Measurements from ENCODE around the gene AUTS2. TPM values are rescaled to one million over a fixed set of nuclear protein-coding genes. Genes with fewer than 3 reads are reported as not detected.

Gene AUTS2
- total and polyA plus RNA-seq, 10 of the 15 experiments (the other 5 are each of a cell fraction or from before 2014, with no cell fraction given): 6.4 to 55.6 (median 21.6) TPM

DNA sequence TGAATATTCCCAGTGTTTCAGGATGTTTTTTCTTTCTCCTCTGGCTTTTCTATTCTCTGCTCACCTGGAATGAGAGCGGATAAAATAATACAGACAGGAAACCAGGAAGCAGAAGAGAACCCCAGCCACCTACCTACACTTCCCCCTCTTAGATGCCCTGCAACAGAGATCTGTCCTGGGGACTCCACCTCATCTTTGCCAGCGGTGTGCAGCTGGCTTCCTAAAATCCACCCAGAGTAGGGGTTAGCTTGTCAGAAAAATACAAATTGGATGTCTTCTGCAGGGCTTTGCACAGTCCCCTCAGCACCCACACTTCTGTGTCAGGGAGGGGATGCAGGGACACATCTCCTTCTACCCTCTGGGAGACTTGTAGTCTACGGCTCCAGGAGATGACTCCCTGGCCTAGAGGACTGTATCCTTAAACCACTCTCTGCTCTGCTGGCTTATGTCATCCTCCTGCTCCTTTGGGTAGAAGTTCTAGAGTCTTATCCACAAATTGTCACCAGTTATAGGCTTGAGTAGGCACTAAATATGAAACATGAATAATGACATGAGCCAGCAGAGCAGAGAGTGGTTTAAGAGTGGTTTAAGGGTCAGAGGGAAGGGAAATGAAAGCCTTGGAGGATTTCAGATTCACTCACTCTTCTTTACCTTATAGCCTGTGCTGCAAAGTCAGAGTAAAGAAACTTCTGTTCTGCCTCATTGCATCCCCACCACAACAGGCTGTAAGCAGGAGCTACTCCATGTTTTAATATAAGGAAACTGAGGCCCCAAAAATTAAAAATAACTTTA, 749.4 kb downstream of the AUTS2 start (continued):
- no peak for TF ChIP-seq BMI1 (IDR thresholded peaks at IDR 0.05; ENCODE audit: borderline replicate concordance)
- TF ChIP-seq ESRRA (IDR thresholded peaks at IDR 0.05; ENCODE audit: low read length): no peak
- TF ChIP-seq, protein P1, sequence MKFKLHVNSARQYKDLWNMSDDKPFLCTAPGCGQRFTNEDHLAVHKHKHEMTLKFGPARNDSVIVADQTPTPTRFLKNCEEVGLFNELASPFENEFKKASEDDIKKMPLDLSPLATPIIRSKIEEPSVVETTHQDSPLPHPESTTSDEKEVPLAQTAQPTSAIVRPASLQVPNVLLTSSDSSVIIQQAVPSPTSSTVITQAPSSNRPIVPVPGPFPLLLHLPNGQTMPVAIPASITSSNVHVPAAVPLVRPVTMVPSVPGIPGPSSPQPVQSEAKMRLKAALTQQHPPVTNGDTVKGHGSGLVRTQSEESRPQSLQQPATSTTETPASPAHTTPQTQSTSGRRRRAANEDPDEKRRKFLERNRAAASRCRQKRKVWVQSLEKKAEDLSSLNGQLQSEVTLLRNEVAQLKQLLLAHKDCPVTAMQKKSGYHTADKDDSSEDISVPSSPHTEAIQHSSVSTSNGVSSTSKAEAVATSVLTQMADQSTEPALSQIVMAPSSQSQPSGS (IDR thresholded peaks at IDR 0.05; ENCODE audit: low read length): peak; percentile 61; the same call in 1 of the 2 replicates
- TF ChIP-seq, protein P2, sequence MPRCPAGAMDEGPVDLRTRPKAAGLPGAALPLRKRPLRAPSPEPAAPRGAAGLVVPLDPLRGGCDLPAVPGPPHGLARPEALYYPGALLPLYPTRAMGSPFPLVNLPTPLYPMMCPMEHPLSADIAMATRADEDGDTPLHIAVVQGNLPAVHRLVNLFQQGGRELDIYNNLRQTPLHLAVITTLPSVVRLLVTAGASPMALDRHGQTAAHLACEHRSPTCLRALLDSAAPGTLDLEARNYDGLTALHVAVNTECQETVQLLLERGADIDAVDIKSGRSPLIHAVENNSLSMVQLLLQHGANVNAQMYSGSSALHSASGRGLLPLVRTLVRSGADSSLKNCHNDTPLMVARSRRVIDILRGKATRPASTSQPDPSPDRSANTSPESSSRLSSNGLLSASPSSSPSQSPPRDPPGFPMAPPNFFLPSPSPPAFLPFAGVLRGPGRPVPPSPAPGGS (IDR thresholded peaks at IDR 0.05; ENCODE audit: borderline replicate concordance, insufficient read depth, low read depth, low read length, poor library complexity, severe bottlenecking): no peak
- TF ChIP-seq MYC (IDR thresholded peaks at IDR 0.05; ENCODE audit: insufficient read depth, insufficient read length, insufficient replicate concordance, low read length, severe bottlenecking): no peak
- no peak for TF ChIP-seq SUZ12 (IDR thresholded peaks at IDR 0.05; ENCODE audit: unreplicated experiment)
- 0 out of 2 replicates have a peak, but pooled peaks have one; percentile 6 for TF ChIP-seq TCF7 (IDR thresholded peaks at IDR 0.05; ENCODE audit: borderline replicate concordance)
- TF ChIP-seq SPI1 (IDR thresholded peaks at IDR 0.05; ENCODE audit: borderline replicate concordance, insufficient read depth, low read depth, low read length): peak; percentile 90
- TF ChIP-seq CEBPB (IDR thresholded peaks at IDR 0.05; ENCODE audit: borderline replicate concordance in 1 of 2, low read depth in 2 of 2, low read length in 2 of 2): no peak
- 0 out of 2 replicates have a peak, but pooled peaks have one; percentile 32 for TF ChIP-seq MEF2A (IDR thresholded peaks at IDR 0.05; ENCODE audit: insufficient read depth, low read depth, low read length)
- TF ChIP-seq PAX5 (IDR thresholded peaks at IDR 0.05; ENCODE audit: borderline replicate concordance, low read depth, low read length): peak; percentile 53; the same call in 1 of the 2 replicates
- no peak for TF ChIP-seq ZNF384 (IDR thresholded peaks at IDR 0.05; ENCODE audit: borderline replicate concordance, low read depth, low read length)
- TF ChIP-seq CREM (IDR thresholded peaks at IDR 0.05; ENCODE audit: low read depth): peak; percentile 13; the same call in 1 of the 2 replicates
- no peak for TF ChIP-seq CHD2 (IDR thresholded peaks at IDR 0.05; ENCODE audit: borderline replicate concordance, low read depth, low read length)
- TF ChIP-seq, protein P3, sequence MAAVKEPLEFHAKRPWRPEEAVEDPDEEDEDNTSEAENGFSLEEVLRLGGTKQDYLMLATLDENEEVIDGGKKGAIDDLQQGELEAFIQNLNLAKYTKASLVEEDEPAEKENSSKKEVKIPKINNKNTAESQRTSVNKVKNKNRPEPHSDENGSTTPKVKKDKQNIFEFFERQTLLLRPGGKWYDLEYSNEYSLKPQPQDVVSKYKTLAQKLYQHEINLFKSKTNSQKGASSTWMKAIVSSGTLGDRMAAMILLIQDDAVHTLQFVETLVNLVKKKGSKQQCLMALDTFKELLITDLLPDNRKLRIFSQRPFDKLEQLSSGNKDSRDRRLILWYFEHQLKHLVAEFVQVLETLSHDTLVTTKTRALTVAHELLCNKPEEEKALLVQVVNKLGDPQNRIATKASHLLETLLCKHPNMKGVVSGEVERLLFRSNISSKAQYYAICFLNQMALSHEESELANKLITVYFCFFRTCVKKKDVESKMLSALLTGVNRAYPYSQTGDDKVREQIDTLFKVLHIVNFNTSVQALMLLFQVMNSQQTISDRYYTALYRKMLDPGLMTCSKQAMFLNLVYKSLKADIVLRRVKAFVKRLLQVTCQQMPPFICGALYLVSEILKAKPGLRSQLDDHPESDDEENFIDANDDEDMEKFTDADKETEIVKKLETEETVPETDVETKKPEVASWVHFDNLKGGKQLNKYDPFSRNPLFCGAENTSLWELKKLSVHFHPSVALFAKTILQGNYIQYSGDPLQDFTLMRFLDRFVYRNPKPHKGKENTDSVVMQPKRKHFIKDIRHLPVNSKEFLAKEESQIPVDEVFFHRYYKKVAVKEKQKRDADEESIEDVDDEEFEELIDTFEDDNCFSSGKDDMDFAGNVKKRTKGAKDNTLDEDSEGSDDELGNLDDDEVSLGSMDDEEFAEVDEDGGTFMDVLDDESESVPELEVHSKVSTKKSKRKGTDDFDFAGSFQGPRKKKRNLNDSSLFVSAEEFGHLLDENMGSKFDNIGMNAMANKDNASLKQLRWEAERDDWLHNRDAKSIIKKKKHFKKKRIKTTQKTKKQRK (IDR thresholded peaks at IDR 0.05; ENCODE audit: low read depth, low read length): no peak
- peak; percentile 60; the same call in 1 of the 3 replicates for TF ChIP-seq POU2F2 (IDR thresholded peaks at IDR 0.05; ENCODE audit: borderline replicate concordance, low read depth, low read length)
- TF ChIP-seq, protein P4, sequence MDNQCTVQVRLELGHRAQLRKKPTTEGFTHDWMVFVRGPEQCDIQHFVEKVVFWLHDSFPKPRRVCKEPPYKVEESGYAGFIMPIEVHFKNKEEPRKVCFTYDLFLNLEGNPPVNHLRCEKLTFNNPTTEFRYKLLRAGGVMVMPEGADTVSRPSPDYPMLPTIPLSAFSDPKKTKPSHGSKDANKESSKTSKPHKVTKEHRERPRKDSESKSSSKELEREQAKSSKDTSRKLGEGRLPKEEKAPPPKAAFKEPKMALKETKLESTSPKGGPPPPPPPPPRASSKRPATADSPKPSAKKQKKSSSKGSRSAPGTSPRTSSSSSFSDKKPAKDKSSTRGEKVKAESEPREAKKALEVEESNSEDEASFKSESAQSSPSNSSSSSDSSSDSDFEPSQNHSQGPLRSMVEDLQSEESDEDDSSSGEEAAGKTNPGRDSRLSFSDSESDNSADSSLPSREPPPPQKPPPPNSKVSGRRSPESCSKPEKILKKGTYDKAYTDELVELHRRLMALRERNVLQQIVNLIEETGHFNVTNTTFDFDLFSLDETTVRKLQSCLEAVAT (IDR thresholded peaks at IDR 0.05): no peak

Data from GM12878 (cell line).